Endodermal cell (in vitro differentiated cells): Measurements from ENCODE around the gene CTSO. TPM values are rescaled to one million over a fixed set of nuclear protein-coding genes. Genes with fewer than 3 reads are reported as not detected.
"Not testable (repeated sequence)": the region's sequence is repeated elsewhere in the genome, so short reads cannot be mapped to it uniquely, and the experiment has no call there.

Source experiments
- DNase-seq: peaks from one replicate; pipeline ENCODE4 v3.0.0-alpha.2; 2017
- H3K27ac ChIP-seq: 2 replicates; pipeline ENCODE4 v1.5.1; 2013; ENCODE audit warnings: mild to moderate bottlenecking, low read depth, low read length, moderate library complexity
- H3K27me3 ChIP-seq: 2 replicates; pipeline ENCODE4 v1.6.1; 2013; ENCODE audit warnings: mild to moderate bottlenecking, low read length, moderate library complexity; ENCODE audit not compliant: insufficient read depth, control insufficient read depth, poor library complexity, severe bottlenecking
- H3K36me3 ChIP-seq: 2 replicates; pipeline ENCODE4 v1.7.0; 2013; ENCODE audit warnings: mild to moderate bottlenecking, low read length, moderate library complexity; ENCODE audit not compliant: control insufficient read depth, insufficient read depth
- H3K4me1 ChIP-seq: one replicate; pipeline ENCODE4 v1.7.0; 2013; ENCODE audit warnings: low read length; ENCODE audit not compliant: control insufficient read depth, insufficient read depth
- H3K4me3 ChIP-seq: 2 replicates; pipeline ENCODE4 v1.5.1; 2013; ENCODE audit warnings: mild to moderate bottlenecking, low read length, moderate library complexity
- H3K9ac ChIP-seq: 2 replicates; pipeline ENCODE4 v1.6.1; 2013; ENCODE audit warnings: mild to moderate bottlenecking, low read length, moderate library complexity; ENCODE audit not compliant: poor library complexity, severe bottlenecking; ENCODE audit errors: extremely low read depth
- H3K9me3 ChIP-seq: 2 replicates; pipeline ENCODE4 v1.6.1; 2013; ENCODE audit warnings: mild to moderate bottlenecking, low read length, moderate library complexity; ENCODE audit not compliant: control insufficient read depth
- H3K27ac Mint-ChIP-seq: 2 replicates; pipeline ENCODE4 v1.8.0; 2020; ENCODE audit warnings: mixed read lengths
- H3K27me3 Mint-ChIP-seq: 2 replicates; pipeline ENCODE4 v1.8.0; 2021; ENCODE audit warnings: mild to moderate bottlenecking, mixed read lengths; ENCODE audit not compliant: insufficient read depth
- H3K36me3 Mint-ChIP-seq: 2 replicates; pipeline ENCODE4 v1.8.0; 2020; ENCODE audit warnings: low read depth, mixed read lengths
- H3K4me1 Mint-ChIP-seq: 2 replicates; pipeline ENCODE4 v1.8.0; 2020; ENCODE audit warnings: mixed read lengths
- H3K4me3 Mint-ChIP-seq: 2 replicates; pipeline ENCODE4 v1.8.0; 2020; ENCODE audit warnings: mild to moderate bottlenecking, moderate library complexity, mixed read lengths
- H3K9me3 Mint-ChIP-seq: 2 replicates; pipeline ENCODE4 v1.8.0; 2020; ENCODE audit warnings: mild to moderate bottlenecking, mixed read lengths
- WGBS, 2 experiments: methylation state at CpG; one replicate each; pipeline versions ENCODE4 v1.1.5 to v1.1.7; 2013; ENCODE audit warnings: missing lambda C conversion rate in 2 of 2, mixed read lengths in 1 of 2; ENCODE audit not compliant: insufficient coverage in 1 of 2, insufficient read length in 1 of 2; 5-methylcytosine and 5-hydroxymethylcytosine counted together
- total RNA-seq, 2 donors: library from RNA; stranded (reverse); fragmentation: NEBNext Ultra II Directional in 1 of 2; extraction: Animal tissue kit (Norgen Biotek cat#: 25700) in 1 of 2; gene quantifications; 2 replicates in 1 of 2; 3 replicates in 1 of 2; pipeline ENCODE4 v1.2.1, GENCODE V29; 2021
- TF ChIP-seq, protein P1 (sequence below): fragments of 200-600 bp; sonication (generic); conservative IDR thresholded peaks from 2 replicates; pipeline ENCODE4 v1.5.0; 2021; ENCODE audit warnings: antibody characterized with exemption, mild to moderate bottlenecking

CTSO gene
- total RNA-seq, 2 donors from 2014 or later, result 4.2 to 5.4 TPM

DNA sequence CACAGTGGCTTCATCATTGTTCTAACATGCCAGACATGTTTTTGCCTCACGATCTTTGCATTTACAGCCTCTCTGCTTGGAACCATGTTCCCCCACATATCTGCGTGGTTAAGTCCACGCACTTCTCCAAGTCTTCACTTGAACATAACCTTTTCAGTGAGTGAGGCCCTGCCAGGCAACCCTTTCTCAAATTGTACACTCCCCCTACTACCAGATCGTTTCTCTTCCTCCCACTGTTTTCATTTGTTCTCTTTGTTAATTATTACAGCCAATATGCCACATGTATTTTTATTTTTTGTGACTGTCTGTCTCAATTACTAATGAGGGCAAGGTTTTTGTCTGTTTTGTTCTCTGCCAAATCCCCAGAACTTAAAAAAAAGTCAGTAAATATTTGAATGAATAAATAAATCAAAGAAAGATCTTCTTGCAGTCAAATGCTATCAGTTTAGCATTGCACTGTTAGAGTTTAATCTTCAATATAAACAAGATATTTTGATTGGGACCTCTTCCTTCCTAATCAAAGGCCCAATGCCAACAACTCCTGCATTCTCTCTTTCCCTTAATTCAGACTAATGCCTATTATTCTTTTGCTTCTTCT is 18.2 kb downstream of the CTSO start:
- Histone ChIP-seq H3K9ac (no peak overlapping the region), H3K36me3 (no peaks in the 10 kb centered on the region), H3K9me3 (no peaks in the 10 kb centered on the region), H3K27ac (no peak overlapping the region), H3K4me3 (no peak overlapping the region), H3K27me3 (no peaks in the 10 kb centered on the region), H3K4me1 (no peaks in the 10 kb centered on the region)
- 95 to 96% methylated on average over 3 to 4 of the region's 4 CpGs for WGBS, 2 experiments
- no peak overlapping the region for H3K4me3 Mint-ChIP-seq
- H3K36me3 Mint-ChIP-seq, result peaks cover 8% of the 10 kb centered on the region
- H3K9me3 Mint-ChIP-seq, result peaks cover 16% of the 10 kb centered on the region
- no peak overlapping the region for H3K27ac Mint-ChIP-seq
- no peaks in the 10 kb centered on the region for H3K4me1 Mint-ChIP-seq
- no peak for DNase-seq
- no peaks in the 10 kb centered on the region for H3K27me3 Mint-ChIP-seq
- TF ChIP-seq, protein P1, sequence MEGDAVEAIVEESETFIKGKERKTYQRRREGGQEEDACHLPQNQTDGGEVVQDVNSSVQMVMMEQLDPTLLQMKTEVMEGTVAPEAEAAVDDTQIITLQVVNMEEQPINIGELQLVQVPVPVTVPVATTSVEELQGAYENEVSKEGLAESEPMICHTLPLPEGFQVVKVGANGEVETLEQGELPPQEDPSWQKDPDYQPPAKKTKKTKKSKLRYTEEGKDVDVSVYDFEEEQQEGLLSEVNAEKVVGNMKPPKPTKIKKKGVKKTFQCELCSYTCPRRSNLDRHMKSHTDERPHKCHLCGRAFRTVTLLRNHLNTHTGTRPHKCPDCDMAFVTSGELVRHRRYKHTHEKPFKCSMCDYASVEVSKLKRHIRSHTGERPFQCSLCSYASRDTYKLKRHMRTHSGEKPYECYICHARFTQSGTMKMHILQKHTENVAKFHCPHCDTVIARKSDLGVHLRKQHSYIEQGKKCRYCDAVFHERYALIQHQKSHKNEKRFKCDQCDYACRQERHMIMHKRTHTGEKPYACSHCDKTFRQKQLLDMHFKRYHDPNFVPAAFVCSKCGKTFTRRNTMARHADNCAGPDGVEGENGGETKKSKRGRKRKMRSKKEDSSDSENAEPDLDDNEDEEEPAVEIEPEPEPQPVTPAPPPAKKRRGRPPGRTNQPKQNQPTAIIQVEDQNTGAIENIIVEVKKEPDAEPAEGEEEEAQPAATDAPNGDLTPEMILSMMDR, result no peak

DNA sequence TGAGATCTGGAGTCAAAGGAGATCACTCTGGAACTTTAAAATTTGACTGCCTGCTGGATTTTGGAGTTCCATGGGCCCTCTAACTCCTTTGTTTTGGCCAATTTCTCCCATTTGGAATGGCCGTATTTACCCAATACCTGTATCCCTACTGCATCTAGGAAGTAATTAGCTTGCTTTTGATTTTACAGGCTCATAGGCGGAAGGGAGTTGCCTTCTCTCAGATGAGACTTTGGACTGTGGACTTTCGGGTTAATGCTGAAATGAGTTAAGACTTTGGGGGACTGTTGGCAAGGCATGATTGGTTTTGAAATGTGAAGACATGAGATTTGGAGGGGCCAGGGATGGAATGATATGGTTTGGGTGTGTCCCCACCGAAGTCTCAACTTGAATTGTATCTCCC is 19.0 kb downstream of the CTSO start:
- Mint-ChIP-seq H3K36me3 (peaks cover 10% of the 10 kb centered on the region), H3K9me3 (peaks cover 22% of the 10 kb centered on the region)
- H3K27ac Mint-ChIP-seq, H3K4me1 ChIP-seq, H3K4me3 ChIP-seq, DNase-seq, H3K9me3 ChIP-seq, H3K27me3 Mint-ChIP-seq, H3K27me3 ChIP-seq, H3K4me1 Mint-ChIP-seq, H3K9ac ChIP-seq, H3K36me3 ChIP-seq, H3K27ac ChIP-seq, H3K4me3 Mint-ChIP-seq: not testable (repeated sequence)
- WGBS, 2 experiments, result 92% methylated on average over 4 of the region's 4 CpGs; no CpG with 5 or more reads in 1 of the 2 experiments

DNA sequence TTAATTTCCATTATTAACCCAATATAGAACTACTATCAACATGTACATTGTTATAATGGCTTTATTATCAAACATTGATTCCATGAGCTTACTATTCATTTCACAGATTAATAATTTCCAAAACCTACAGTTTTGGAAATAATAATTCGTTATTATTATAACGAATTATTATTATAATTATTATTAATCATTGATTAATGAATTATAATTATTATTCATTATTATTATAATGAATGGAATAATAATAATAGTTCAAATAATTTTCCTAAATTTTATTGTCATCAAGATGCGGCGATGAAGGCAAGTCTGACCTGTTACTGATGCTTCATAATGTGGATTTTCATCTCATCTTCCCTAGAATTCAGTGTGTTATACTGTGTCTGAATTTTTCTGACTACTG is 22.0 kb downstream of the CTSO start:
- Histone ChIP-seq H3K4me3 (no peak overlapping the region), H3K9me3 (peaks cover 4% of the 10 kb centered on the region), H3K9ac (no peak overlapping the region), H3K36me3 (no peaks in the 10 kb centered on the region), H3K27me3 (no peaks in the 10 kb centered on the region), H3K4me1 (no peaks in the 10 kb centered on the region), H3K27ac (no peak overlapping the region)
- Mint-ChIP-seq H3K27ac (no peak overlapping the region), H3K4me3 (no peak overlapping the region), H3K9me3 (peaks cover 36% of the 10 kb centered on the region), H3K36me3 (peaks cover 19% of the 10 kb centered on the region), H3K27me3 (no peaks in the 10 kb centered on the region), H3K4me1 (no peaks in the 10 kb centered on the region)
- TF ChIP-seq, protein P1, result no peak
- WGBS, 2 experiments, result 100% methylated on average over 2 of the region's 4 CpGs; no CpG with 5 or more reads in 1 of the 2 experiments
- DNase-seq, result no peak

DNA sequence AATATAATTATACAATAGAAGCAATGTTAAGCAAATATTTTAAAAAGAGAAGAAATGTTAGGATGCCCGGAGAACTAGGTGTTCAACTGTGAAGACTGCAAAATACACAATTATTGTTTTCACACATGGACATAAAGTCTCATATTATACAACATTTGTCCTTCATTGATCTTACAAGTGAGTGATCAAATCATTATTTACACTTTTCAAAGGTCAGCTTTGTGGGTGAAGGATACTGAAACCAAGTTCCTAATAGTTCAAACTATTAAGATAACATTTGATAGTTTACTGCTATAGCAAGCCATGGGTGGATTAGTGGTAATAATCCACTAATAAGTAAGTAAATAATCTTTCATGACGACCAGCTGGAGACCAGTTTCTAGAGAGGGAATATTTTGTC is 23.3 kb downstream of the CTSO start:
- H3K9me3 ChIP-seq, result peaks cover 4% of the 10 kb centered on the region
- no peaks in the 10 kb centered on the region for H3K27me3 ChIP-seq
- TF ChIP-seq, protein P1, result no peak
- no peak overlapping the region for H3K4me3 ChIP-seq
- H3K27me3 Mint-ChIP-seq, result no peaks in the 10 kb centered on the region
- no peaks in the 10 kb centered on the region for H3K4me1 Mint-ChIP-seq
- H3K27ac ChIP-seq, result no peak overlapping the region
- no peak overlapping the region for H3K27ac Mint-ChIP-seq
- peaks cover 19% of the 10 kb centered on the region for H3K36me3 Mint-ChIP-seq
- no peak for DNase-seq
- H3K9me3 Mint-ChIP-seq, result peaks cover 36% of the 10 kb centered on the region
- no peak overlapping the region for H3K4me3 Mint-ChIP-seq
- H3K9ac ChIP-seq, result no peak overlapping the region
- H3K4me1 ChIP-seq, result no peaks in the 10 kb centered on the region
- no peaks in the 10 kb centered on the region for H3K36me3 ChIP-seq
- WGBS, 2 experiments, result 88 to 100% methylated on average over 1 to 2 of the region's 2 CpGs
